K562 (cell line): ENCODE measurements around the gene GYG2. TPM values are rescaled to one million over a fixed set of nuclear protein-coding genes. Genes with fewer than 3 reads are reported as not detected.

Experiments
- ATAC-seq: fragments of 200-7000 bp; cut with Tn5 transposase; 3 replicates; pipeline ENCODE4 v1.9.1; 2020; ENCODE audit warnings: moderate library complexity
- BruUV-seq: library from RNA; stranded (reverse); fragments of 400-500 nt; replicated peaks from 2 replicates; lab custom pipeline; 2021; lab: Mats Ljungman, UMichigan
- CTCF ChIA-PET: fragments of 300-600 bp; formaldehyde crosslinking; extraction: SDS; loops from one replicate; lab custom pipeline; 2021; ENCODE audit warnings: low intra/inter-chr PET ratio; lab: Yijun Ruan, JAX
- POLR2A ChIA-PET: fragments of 300-600, 350-650 bp; sonication (Branson Sonifier 250); formaldehyde crosslinking; extraction: SDS; loops from one replicate; lab custom pipeline; 2021; ENCODE audit warnings: antibody characterized with exemption, inconsistent platforms; lab: Yijun Ruan, JAX
- DNase-seq, 4 experiments: peaks; one replicate each; pipeline versions ENCODE4 v3.0.0 to v3.0.0-alpha.2; 2011 to 2018; ENCODE audit warnings: low spot score in 3 of 4, mixed read lengths in 3 of 4; ENCODE audit errors: extremely low read depth in 1 of 4
- FAIRE-seq: peaks from 2 replicates; lab custom pipeline; 2011; peaks lifted over from hg19 to GRCh38; lab: Jason Lieb, UNC
- H2AFZ ChIP-seq: 2 replicates; pipeline ENCODE4 v1.6.0; 2011; ENCODE audit warnings: low read depth, low read length, control low read depth, inconsistent platforms
- H3K27ac ChIP-seq: fragments of 200-600 bp; 3 replicates; pipeline ENCODE4 v1.8.0; 2011; ENCODE audit warnings: low read depth, mild to moderate bottlenecking, control low read depth, inconsistent platforms, low read length, moderate library complexity, mixed read lengths; ENCODE audit errors: extremely low read depth
- H3K27me3 ChIP-seq, 2 experiments: fragments of 300-600 bp in 1 of 2; 2 replicates in 1 of 2; 3 replicates in 1 of 2; pipeline versions ENCODE4 v1.6.0 to v1.8.0; 2011; ENCODE audit warnings: inconsistent platforms in 2 of 2, low read length in 2 of 2, mild to moderate bottlenecking in 1 of 2, mixed read lengths in 1 of 2, moderate library complexity in 1 of 2; ENCODE audit not compliant: control insufficient read depth in 2 of 2, insufficient read depth in 2 of 2
- H3K36me3 ChIP-seq: fragments of 300-600 bp; 3 replicates; pipeline ENCODE4 v1.8.0; 2011; ENCODE audit warnings: mild to moderate bottlenecking, low read length, inconsistent platforms; ENCODE audit not compliant: control insufficient read depth, insufficient read depth
- H3K4me1 ChIP-seq, 2 experiments: fragments of 200-600 bp in 1 of 2; replicated peaks in 1 of 2; 2 replicates in 1 of 2; 3 replicates in 1 of 2; pipeline versions ENCODE4 v1.5.1 to v1.8.0; 2011; ENCODE audit warnings: inconsistent platforms in 2 of 2, low read length in 2 of 2, mild to moderate bottlenecking in 1 of 2, mixed read lengths in 1 of 2, moderate library complexity in 1 of 2; ENCODE audit not compliant: control insufficient read depth in 2 of 2, insufficient read depth in 2 of 2
- H3K4me2 ChIP-seq: 2 replicates; pipeline ENCODE4 v1.6.1; 2011; ENCODE audit warnings: low read length, control low read depth, inconsistent platforms, mixed read lengths; ENCODE audit not compliant: insufficient read depth
- H3K4me3 ChIP-seq: fragments of 200-600 bp; sonication (generic), shearing (Covaris generic); 2 replicates; pipeline ENCODE4 v1.5.1; 2016; ENCODE audit warnings: control low read depth, inconsistent platforms
- H3K79me2 ChIP-seq: fragments of 200-600 bp; 3 replicates; pipeline ENCODE4 v1.8.0; 2011; ENCODE audit warnings: low read length, inconsistent platforms; ENCODE audit not compliant: control insufficient read depth, insufficient read depth
- H3K9ac ChIP-seq, 2 experiments: 2 replicates each; pipeline versions ENCODE4 v1.6.0 to v1.6.1; 2011; ENCODE audit warnings: low read depth in 2 of 2, low read length in 2 of 2, control low read depth in 1 of 2, inconsistent platforms in 1 of 2, mild to moderate bottlenecking in 1 of 2, mixed read lengths in 1 of 2; ENCODE audit not compliant: insufficient read depth in 1 of 2
- H3K9me1 ChIP-seq: one replicate; pipeline ENCODE4 v1.6.0; 2011; ENCODE audit warnings: inconsistent platforms, mild to moderate bottlenecking, low read length, moderate library complexity; ENCODE audit not compliant: control insufficient read depth, insufficient read depth
- H3K9me3 ChIP-seq: replicated peaks from 2 replicates; pipeline ENCODE4 v1.5.1; 2011; ENCODE audit warnings: low read depth, low read length, inconsistent platforms; ENCODE audit not compliant: control insufficient read depth, insufficient read depth
- H4K20me1 ChIP-seq: replicated peaks from 2 replicates; pipeline ENCODE4 v1.6.1; 2011; ENCODE audit warnings: low read length, inconsistent platforms, mixed read lengths; ENCODE audit not compliant: control insufficient read depth, insufficient read depth
- C11orf30 ChIP-seq: fragments of 450-650 bp; IDR thresholded peaks from 2 replicates; pipeline ENCODE4 v1.6.1; 2016; ENCODE audit warnings: low read depth, mild to moderate bottlenecking
- CBX8 ChIP-seq: fragments of 200-600 bp; sonication (generic); IDR thresholded peaks from 2 replicates; pipeline ENCODE4 v1.6.1; 2012; ENCODE audit warnings: borderline replicate concordance, mixed run types, low read depth, mild to moderate bottlenecking, moderate library complexity, mixed read lengths, low read length, control low read depth, inconsistent platforms; ENCODE audit not compliant: poor library complexity, severe bottlenecking; ENCODE audit errors: extremely low read depth
- THRAP3 ChIP-seq: fragments of 450-650 bp; IDR thresholded peaks from 2 replicates; pipeline ENCODE4 v1.6.1; 2016; ENCODE audit warnings: mild to moderate bottlenecking, inconsistent platforms, borderline replicate concordance
- ZBTB2 ChIP-seq: fragments of 450-650 bp; IDR thresholded peaks from 2 replicates; pipeline ENCODE4 v1.6.1; 2016; ENCODE audit warnings: antibody characterized with exemption
- ZFP30 ChIP-seq: fragments of 250-450 bp; sonication (Bioruptor Pico); IDR thresholded peaks from 2 replicates; pipeline ENCODE4 v1.8.0; 2022; ENCODE audit warnings: moderate library complexity, mild to moderate bottlenecking, inconsistent platforms, borderline replicate concordance
- ZNF253 ChIP-seq: fragments of 250-450 bp; sonication (Bioruptor Pico); conservative IDR thresholded peaks from 2 replicates; pipeline ENCODE4 v1.6.1; 2021; ENCODE audit warnings: mild to moderate bottlenecking
- in situ Hi-C: fragments of 300-500 bp; cut with MboI; formaldehyde crosslinking; loops from 4 replicates; pipeline ENCODE4 v1.15.0; 2018; ENCODE audit warnings: inconsistent platforms, mixed read lengths
- intact Hi-C: fragments of 100-400 bp; cut with micrococcal nuclease; formaldehyde crosslinking; loops from 2 replicates; pipeline ENCODE4 v1.14.2; 2022
- polyA plus RNA-seq, 8 experiments: library from polyadenylated mRNA; depleted of rRNA in 4 of 8; stranded (reverse) in 5 of 8; unstranded in 3 of 8; fragments of >200 nt; fragmentation: Nextera tagmentation in 2 of 8; fragmentation: Illumina TruSeq in 1 of 8; extraction: Ambion mirVana in 2 of 8; extraction: Trizol in 1 of 8; gene quantifications; 2 replicates each; pipeline versions ENCODE4 v1.2.1 to v1.2.3, GENCODE V29; 2011 to 2014; ENCODE audit warnings: inconsistent platforms in 1 of 8, missing spikeins in 1 of 8
- total RNA-seq, 7 experiments: library from RNA; depleted of rRNA in 6 of 7; stranded (reverse); fragments of >200 nt in 6 of 7; fragmentation: Illumina TruSeq in 2 of 7; extraction: Trizol in 2 of 7; gene quantifications; 2 replicates each; pipeline versions ENCODE4 v1.2.1 to v1.2.3, GENCODE V29; 2011 to 2021; ENCODE audit warnings: low replicate concordance in 1 of 7
- TF ChIP-seq, protein P1 (sequence below): sonication (generic); formaldehyde crosslinking; IDR thresholded peaks from 2 replicates; pipeline ENCODE4 v1.5.0; 2020; ENCODE audit warnings: missing genetic modification reagents
- TF ChIP-seq, protein P2 (sequence below): fragments of 250-450 bp; sonication (Bioruptor Pico); IDR thresholded peaks from 2 replicates; pipeline ENCODE4 v1.4.0; 2020; ENCODE audit warnings: mild to moderate bottlenecking, moderate library complexity

The GYG2 gene
- total and polyA plus RNA-seq, 9 of the 15 experiments (the other 6 are each of a cell fraction or from before 2014, with no cell fraction given) = 0.24 to 4.4 (median 2.9) TPM

DNA sequence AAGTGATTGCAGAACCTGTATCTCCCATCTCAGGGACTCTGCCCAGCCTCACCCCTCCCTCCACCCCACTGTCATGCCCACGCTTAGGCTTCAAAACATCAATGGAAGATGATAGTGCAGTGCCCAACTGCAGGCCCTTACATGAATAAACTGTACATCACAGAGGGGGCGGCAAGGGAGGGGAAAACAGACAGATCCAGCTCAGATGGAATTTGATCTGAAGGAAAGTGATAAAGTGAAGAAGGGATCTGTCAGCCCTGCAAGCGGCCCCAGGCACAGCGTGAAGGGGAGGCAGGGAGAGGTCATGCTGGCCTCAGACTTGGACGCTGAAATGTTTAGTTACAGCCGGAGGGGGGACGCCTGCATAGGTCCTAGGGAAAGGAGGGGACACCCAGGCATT lies 38.5 kb downstream of the GYG2 start (continued):
- TF ChIP-seq ZBTB2 = no peak
- TF ChIP-seq, protein P1, sequence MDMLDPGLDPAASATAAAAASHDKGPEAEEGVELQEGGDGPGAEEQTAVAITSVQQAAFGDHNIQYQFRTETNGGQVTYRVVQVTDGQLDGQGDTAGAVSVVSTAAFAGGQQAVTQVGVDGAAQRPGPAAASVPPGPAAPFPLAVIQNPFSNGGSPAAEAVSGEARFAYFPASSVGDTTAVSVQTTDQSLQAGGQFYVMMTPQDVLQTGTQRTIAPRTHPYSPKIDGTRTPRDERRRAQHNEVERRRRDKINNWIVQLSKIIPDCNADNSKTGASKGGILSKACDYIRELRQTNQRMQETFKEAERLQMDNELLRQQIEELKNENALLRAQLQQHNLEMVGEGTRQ (CRISPR knock-in tag) = no peak
- TF ChIP-seq THRAP3 = no peak
- no peak for TF ChIP-seq ZNF253 (CRISPR knock-in tag)
- TF ChIP-seq ZFP30 (CRISPR knock-in tag) = no peak
- TF ChIP-seq, protein P2, sequence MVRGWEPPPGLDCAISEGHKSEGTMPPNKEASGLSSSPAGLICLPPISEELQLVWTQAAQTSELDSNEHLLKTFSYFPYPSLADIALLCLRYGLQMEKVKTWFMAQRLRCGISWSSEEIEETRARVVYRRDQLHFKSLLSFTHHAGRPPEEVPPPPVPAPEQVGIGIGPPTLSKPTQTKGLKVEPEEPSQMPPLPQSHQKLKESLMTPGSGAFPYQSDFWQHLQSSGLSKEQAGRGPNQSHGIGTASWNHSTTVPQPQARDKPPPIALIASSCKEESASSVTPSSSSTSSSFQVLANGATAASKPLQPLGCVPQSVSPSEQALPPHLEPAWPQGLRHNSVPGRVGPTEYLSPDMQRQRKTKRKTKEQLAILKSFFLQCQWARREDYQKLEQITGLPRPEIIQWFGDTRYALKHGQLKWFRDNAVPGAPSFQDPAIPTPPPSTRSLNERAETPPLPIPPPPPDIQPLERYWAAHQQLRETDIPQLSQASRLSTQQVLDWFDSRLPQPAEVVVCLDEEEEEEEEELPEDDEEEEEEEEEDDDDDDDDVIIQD = no peak
- TF ChIP-seq C11orf30 = no peak
- TF ChIP-seq, all 486 proteins: peak for 0

GRCh38 chrX:2870650-2871049 lies 41.9 kb downstream of the GYG2 start:
- no peak overlapping the region for H3K4me2 ChIP-seq
- peaks cover 12 to 32% of the 10 kb centered on the region in 2 experiments; a peak in 4 of 5 replicates for H3K4me1 ChIP-seq
- peaks cover 12% of the 10 kb centered on the region for H3K9me3 ChIP-seq
- no TSS peak for BruUV-seq
- CTCF ChIA-PET = no interaction called here
- intact Hi-C loops (loop anchor here (5.0 kb wide), 1 partner anchor 97 kb away; no protein-coding TSS in a partner anchor), in situ Hi-C loops (no loop called here)
- TF ChIP-seq CBX8 = no peak
- FAIRE-seq = no peak
- no peak overlapping the region for H3K27ac ChIP-seq
- no peak for ATAC-seq
- no peaks in the 10 kb centered on the region for H3K9me1 ChIP-seq
- DNase-seq = no peak
- no peak overlapping the region for H3K9ac ChIP-seq
- no peaks in the 10 kb centered on the region for H3K79me2 ChIP-seq
- POLR2A ChIA-PET = no interaction called here
- no peak overlapping the region for H3K4me3 ChIP-seq
- H2AFZ ChIP-seq = no peak overlapping the region
- H3K27me3 ChIP-seq = no peaks in the 10 kb centered on the region
- no peaks in the 10 kb centered on the region for H3K36me3 ChIP-seq
- no peaks in the 10 kb centered on the region for H4K20me1 ChIP-seq
